Testis (tissue), 3 donors: ENCODE results near the gene RABL2A. TPM values are rescaled to one million over a fixed set of nuclear protein-coding genes. Genes with fewer than 3 reads are reported as not detected.
"Not testable (repeated sequence)": the region's sequence is repeated elsewhere in the genome, so short reads cannot be mapped to it uniquely, and the experiment has no call there.

Experiments used
- DNase-seq: peaks from one replicate; pipeline ENCODE4 v3.0.0-alpha.2; 2019
- H3K27ac ChIP-seq, 2 donors: fragments of 200-600 bp; sonication (generic); one replicate each; pipeline ENCODE4 v1.5.1; 2019
- H3K27me3 ChIP-seq: fragments of 200-600 bp; sonication (generic); one replicate; pipeline ENCODE4 v1.5.1; 2019
- H3K36me3 ChIP-seq: fragments of 200-600 bp; sonication (generic); one replicate; pipeline ENCODE4 v1.5.1; 2017; ENCODE audit warnings: low read depth; ENCODE audit errors: missing control alignments
- H3K4me1 ChIP-seq: fragments of 200-600 bp; sonication (generic); one replicate; pipeline ENCODE4 v1.5.1; 2019
- H3K4me3 ChIP-seq, 2 donors: fragments of 200-600 bp; sonication (generic); one replicate each; pipeline ENCODE4 v1.5.1; 2017 to 2019
- H3K9me3 ChIP-seq: fragments of 200-600 bp; sonication (generic); one replicate; pipeline ENCODE4 v1.5.1; 2017
- CTCF ChIP-seq, 3 experiments: fragments of 450-650 bp in 2 of 3; fragments of 200-600 bp in 1 of 3; sonication (generic) in 1 of 3; IDR thresholded peaks; one replicate each; pipeline ENCODE4 v1.5.1; 2016 to 2019; ENCODE audit warnings: antibody characterized with exemption in 3 of 3, mild to moderate bottlenecking in 2 of 3, moderate library complexity in 1 of 3
- POLR2A ChIP-seq: fragments of 450-650 bp; IDR thresholded peaks from one replicate; pipeline ENCODE4 v1.6.1; 2017; ENCODE audit warnings: antibody characterized with exemption, mild to moderate bottlenecking, moderate library complexity
- WGBS, 2 donors: methylation state at CpG; one replicate each; pipeline ENCODE4 v1.1.5; 2018; 5-methylcytosine and 5-hydroxymethylcytosine counted together
- intact Hi-C: fragments of 100-400 bp; cut with DNase I; formaldehyde crosslinking; loops from one replicate; pipeline ENCODE4 v1.15.1; 2023; ENCODE audit warnings: low total_unique reads
- polyA plus RNA-seq: library from polyadenylated mRNA; stranded (reverse); fragments of 350-450 nt; fragmentation: Illumina TruSeq; extraction: RNeasy Lipid Tissue Mini Kit (QIAGEN cat#74804); gene quantifications from one replicate; pipeline ENCODE4 v1.2.3, GENCODE V29; 2014; ENCODE audit warnings: low read depth, low replicate concordance; ENCODE audit not compliant: insufficient read depth
- total RNA-seq, 2 donors: library from RNA; depleted of rRNA; stranded (reverse); fragments of >200 nt; gene quantifications; one replicate each; pipeline ENCODE4 v1.2.3, GENCODE V29; 2016

The RABL2A gene
- total and polyA plus RNA-seq, 3 donors from 2014 or later = 31.9 to 41.7 (median 36.3) TPM

- H3K27ac ChIP-seq, DNase-seq, H3K9me3 ChIP-seq, H3K36me3 ChIP-seq, H3K4me1 ChIP-seq, H3K4me3 ChIP-seq, H3K27me3 ChIP-seq, intact Hi-C loops: not testable (repeated sequence)
- WGBS, 2 donors = 90% methylated on average over 2 of the region's 10 CpGs; no CpG with 5 or more reads in 1 of the 2 donors
These were observed 29.9 kb upstream of the RABL2A start for GRCh38 chr2:113597164-113597563.

GRCh38 chr2:113597572-113597971, 29.5 kb upstream of the RABL2A start:
- H3K27me3 ChIP-seq, H3K4me1 ChIP-seq, intact Hi-C loops, H3K9me3 ChIP-seq, H3K4me3 ChIP-seq, H3K36me3 ChIP-seq, H3K27ac ChIP-seq, DNase-seq: not testable (repeated sequence)
- no CpG with 5 or more reads among the region's 9 CpGs for WGBS, 2 donors

GRCh38 chr2:113598180-113598579, 28.9 kb upstream of the RABL2A start:
- H3K36me3 ChIP-seq, H3K4me1 ChIP-seq, H3K9me3 ChIP-seq, H3K27ac ChIP-seq, H3K27me3 ChIP-seq, intact Hi-C loops, H3K4me3 ChIP-seq: not testable (repeated sequence)
- peak; percentile 31 for DNase-seq
- 67 to 100% methylated on average over 2 to 7 of the region's 13 CpGs for WGBS, 2 donors

- H3K27ac ChIP-seq, H3K9me3 ChIP-seq, H3K27me3 ChIP-seq, intact Hi-C loops, DNase-seq, H3K4me3 ChIP-seq, H3K36me3 ChIP-seq, H3K4me1 ChIP-seq: not testable (repeated sequence)
- WGBS, 2 donors = 93% methylated on average over 5 of the region's 9 CpGs; no CpG with 5 or more reads in 1 of the 2 donors
These were observed 28.3 kb upstream of the RABL2A start for GRCh38 chr2:113598738-113599137.

GRCh38 chr2:113599208-113599607, 27.9 kb upstream of the RABL2A start:
- H3K27ac ChIP-seq, DNase-seq, H3K36me3 ChIP-seq, H3K4me1 ChIP-seq, H3K4me3 ChIP-seq, H3K9me3 ChIP-seq, H3K27me3 ChIP-seq, intact Hi-C loops: not testable (repeated sequence)
- 25% methylated on average over 1 of the region's 2 CpGs; no CpG with 5 or more reads in 1 of the 2 donors for WGBS, 2 donors

- TF ChIP-seq CTCF (IDR thresholded peaks at IDR 0.05) = peak; percentile 59 to 90 (median 71)
- 68 to 80% methylated on average over 10 to 47 of the region's 51 CpGs for WGBS, 2 donors
- Histone ChIP-seq H3K4me3 (peak overlapping the region; percentile 32 to 41), H3K27ac (peak overlapping the region in 1 of 2 donors; percentile 41)
- H3K27me3 ChIP-seq, intact Hi-C loops, H3K4me1 ChIP-seq, H3K9me3 ChIP-seq, H3K36me3 ChIP-seq: not testable (repeated sequence)
- DNase-seq = peak; percentile 91
These were observed 24.9 kb upstream of the RABL2A start for GRCh38 chr2:113602040-113602769.

GRCh38 chr2:113602869-113603466, 24.1 kb upstream of the RABL2A start:
- Histone ChIP-seq H3K27ac (peak overlapping the region in 1 of 2 donors; percentile 84), H3K9me3 (no peaks in the 10 kb centered on the region), H3K4me1 (peaks cover 7% of the 10 kb centered on the region), H3K4me3 (peak overlapping the region; percentile 63 to 64), H3K27me3 (no peaks in the 10 kb centered on the region), H3K36me3 (no peaks in the 10 kb centered on the region)
- no peak for DNase-seq
- intact Hi-C loops = no loop called here
- 42 to 44% methylated on average over 2 of the region's 2 CpGs for WGBS, 2 donors
- TF ChIP-seq CTCF (IDR thresholded peaks at IDR 0.05) = no peak
- no peak for TF ChIP-seq POLR2A

- WGBS, 2 donors = 15 to 56% methylated on average over 25 to 58 of the region's 84 CpGs
- intact Hi-C loops, H3K9me3 ChIP-seq, H3K36me3 ChIP-seq, H3K27me3 ChIP-seq, H3K4me1 ChIP-seq: not testable (repeated sequence)
- Histone ChIP-seq H3K27ac (peak overlapping the region; percentile 89 to 93), H3K4me3 (peak overlapping the region; percentile 63 to 70)
- DNase-seq = peak; percentile 86
These were observed 23.5 kb upstream of the RABL2A start for GRCh38 chr2:113603467-113604084.
